ENCODE measurements around the gene SRGAP1.
"Not testable (repeated sequence)": the region's sequence is repeated elsewhere in the genome, so short reads cannot be mapped to it uniquely, and the experiment has no call there.

Gene SRGAP1

GRCh38 chr12:63865448-63865847 lies 20.9 kb downstream of the SRGAP1 start:
- no peak overlapping the region for H3K4me3 ChIP-seq (ENCODE audit: low read depth, low read length)

DNA sequence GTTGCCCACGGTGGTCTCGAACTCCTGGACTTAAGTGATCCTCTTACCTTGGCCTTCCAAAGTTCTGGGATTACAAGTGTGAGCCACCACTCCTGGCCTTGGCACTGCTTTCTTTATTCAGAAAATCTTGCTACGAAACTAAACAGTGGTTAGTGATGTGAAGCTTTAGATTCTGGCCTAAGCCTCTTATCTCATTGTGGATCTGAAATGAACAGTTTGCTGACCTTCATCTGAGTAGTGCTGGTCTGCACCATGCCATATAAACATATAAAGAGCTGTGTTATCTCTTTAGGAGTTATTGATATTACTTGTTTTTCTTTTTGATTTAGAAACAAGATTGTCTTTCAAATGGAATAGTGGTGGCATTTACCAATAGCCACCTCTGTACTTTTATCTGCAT lies 22.6 kb downstream of the SRGAP1 start:
- H3K4me3 ChIP-seq (ENCODE audit: low read depth, low read length) = no peak overlapping the region

- no peak overlapping the region for H3K4me3 ChIP-seq (ENCODE audit: low read depth, low read length)
These were observed 25.2 kb downstream of the SRGAP1 start for GRCh38 chr12:63869656-63870055.

GRCh38 chr12:63870838-63871237 lies 26.3 kb downstream of the SRGAP1 start:
- no peak overlapping the region for H3K4me3 ChIP-seq (ENCODE audit: low read depth, low read length)

DNA sequence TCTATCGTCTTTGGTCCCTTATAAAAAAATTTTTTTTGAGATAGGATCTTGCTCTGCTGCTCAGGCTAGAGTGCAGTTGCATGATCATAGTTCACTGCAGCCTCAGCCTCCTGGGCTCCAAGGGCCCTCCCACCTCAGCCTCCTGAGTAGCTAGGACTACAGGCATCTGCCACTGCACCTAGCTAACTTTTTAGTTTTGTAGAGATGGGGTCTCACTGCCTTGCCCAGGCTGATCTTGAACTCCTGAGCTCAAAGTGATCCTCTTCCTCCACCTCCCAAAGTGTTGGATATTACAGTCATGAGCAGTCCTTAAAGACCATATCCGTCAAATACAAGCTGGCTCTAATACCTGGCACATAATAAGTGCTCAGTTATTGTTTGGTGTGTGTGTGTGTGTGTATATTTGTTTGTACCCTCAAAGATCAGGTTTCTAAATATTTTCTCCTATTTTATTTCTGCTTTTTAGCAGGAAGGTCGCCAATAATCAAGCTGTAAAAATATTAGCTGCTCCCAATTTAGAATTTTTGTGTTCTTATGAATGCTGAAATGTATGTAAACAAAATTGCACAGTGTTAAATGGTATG lies 30.5 kb downstream of the SRGAP1 start:
- H3K4me3 ChIP-seq (ENCODE audit: low read depth, low read length) = no peak overlapping the region

GRCh38 chr12:63875703-63876102 lies 31.2 kb downstream of the SRGAP1 start:
- H3K4me3 ChIP-seq (ENCODE audit: low read depth, low read length) = no peak overlapping the region

DNA sequence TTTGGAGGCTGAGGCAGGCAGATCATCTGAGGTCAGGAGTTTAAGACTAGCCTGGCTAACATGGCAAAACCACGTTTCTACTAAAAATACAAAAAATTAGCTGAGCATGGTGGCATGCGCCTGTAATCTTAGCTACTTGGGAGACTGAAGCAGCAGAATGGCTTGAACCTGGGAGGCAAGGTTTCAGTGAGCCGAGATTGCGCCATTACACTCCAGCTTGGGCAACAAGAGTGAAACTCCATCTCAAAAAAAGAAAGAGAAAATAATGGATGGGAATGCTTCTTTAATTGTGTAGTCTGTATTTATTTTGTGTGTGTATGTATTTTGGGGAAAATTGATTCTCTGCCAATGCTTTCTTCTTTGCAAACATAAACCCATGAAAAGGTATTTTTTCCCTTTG lies 32.5 kb downstream of the SRGAP1 start:
- no peak overlapping the region for H3K4me3 ChIP-seq (ENCODE audit: low read depth, low read length)

- no peak overlapping the region for H3K4me3 ChIP-seq (ENCODE audit: low read depth, low read length)
These were observed 33.2 kb downstream of the SRGAP1 start for GRCh38 chr12:63877693-63878092.

DNA sequence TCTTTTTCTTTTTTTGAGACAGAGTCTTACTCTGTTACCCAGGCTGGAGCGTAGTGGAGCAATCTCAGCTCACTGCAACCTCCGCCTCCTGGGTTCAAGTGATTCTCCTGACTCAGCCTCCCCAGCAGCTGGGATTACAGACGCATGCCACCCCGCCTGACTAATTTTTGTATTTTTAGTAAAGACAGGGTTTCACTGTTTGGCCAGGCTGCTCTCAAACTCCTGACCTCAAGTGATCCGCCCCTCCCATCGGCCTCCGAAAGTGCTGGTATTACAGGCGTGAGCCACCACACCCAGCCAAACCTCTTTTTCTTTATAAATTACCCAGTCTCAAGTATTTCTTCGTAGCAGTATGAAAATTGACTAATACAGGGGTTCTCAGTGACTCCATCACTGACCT lies 35.7 kb downstream of the SRGAP1 start:
- H3K4me3 ChIP-seq (ENCODE audit: low read depth, low read length) = not testable (repeated sequence)

DNA sequence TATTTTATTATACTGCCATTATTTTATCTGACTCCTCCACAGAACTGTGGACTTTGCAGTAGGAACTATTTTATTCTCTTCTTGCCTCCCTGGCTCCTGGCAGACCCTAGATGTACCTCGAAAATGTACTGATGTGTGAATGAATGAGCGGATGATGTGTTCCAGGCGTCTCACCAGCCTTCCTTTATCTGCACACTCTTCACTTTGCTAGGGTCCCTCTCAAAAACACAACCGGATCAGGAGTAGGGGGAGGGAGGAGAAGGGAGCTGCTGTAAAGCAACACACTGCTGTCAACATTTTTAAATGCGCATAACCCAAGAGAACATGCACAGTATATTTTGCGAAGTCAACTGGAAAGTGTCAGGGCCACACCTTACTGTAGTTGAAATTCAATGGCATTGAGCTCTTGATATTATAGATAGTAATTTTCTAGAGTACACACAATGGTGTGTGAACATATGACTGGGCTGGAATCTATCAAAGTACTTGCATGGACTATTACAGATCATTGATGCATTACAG lies 36.3 kb downstream of the SRGAP1 start:
- no peak overlapping the region for H3K4me3 ChIP-seq (ENCODE audit: low read depth, low read length)

GRCh38 chr12:63882844-63883243 lies 38.3 kb downstream of the SRGAP1 start:
- H3K4me3 ChIP-seq (ENCODE audit: low read depth, low read length) = no peak overlapping the region

GRCh38 chr12:63885401-63885800 lies 40.9 kb downstream of the SRGAP1 start:
- no peak overlapping the region for H3K4me3 ChIP-seq (ENCODE audit: low read depth, low read length)

- H3K4me3 ChIP-seq (ENCODE audit: low read depth, low read length) = no peak overlapping the region
These were observed 44.6 kb downstream of the SRGAP1 start for GRCh38 chr12:63888908-63889635.

DNA sequence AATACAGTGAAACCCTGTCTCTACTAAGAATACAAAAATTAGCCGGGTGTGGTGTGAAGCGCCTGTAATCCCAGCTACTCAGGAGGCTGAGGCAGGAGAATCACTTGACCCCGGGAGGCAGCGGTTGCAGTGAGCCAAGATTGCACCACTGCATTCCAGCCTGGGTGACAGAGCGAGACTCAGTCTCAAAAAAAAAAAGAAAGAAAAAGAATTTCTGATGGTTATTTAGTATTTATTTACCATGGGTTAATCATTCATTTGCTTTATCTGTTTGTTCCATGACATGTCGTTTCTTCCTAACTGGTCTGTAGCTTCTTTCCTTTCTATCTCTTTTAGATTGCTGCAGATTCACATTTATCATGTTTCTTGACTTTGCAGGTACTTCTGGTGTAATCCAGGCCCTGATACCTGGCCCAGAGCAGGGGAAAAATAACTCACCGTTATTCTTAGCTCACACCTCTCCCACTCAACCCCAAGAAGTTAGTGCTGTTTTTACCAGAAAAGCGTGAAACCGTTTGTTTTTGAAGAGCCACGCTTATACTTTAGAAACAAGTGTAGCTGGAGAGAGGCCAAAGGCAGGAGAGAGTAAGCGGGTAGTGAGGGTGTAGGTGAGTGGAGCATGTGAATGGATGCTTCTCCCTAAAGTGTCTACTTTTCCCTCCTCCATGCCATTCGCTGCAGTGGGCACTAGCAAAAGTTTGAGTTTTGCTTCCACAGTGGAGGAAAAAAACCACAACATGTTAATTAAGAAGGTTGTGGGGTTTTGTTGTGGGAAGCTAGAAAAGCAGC lies 45.4 kb downstream of the SRGAP1 start:
- H3K4me3 ChIP-seq (ENCODE audit: low read depth, low read length) = no peak overlapping the region

GRCh38 chr12:63893170-63893569 lies 48.7 kb downstream of the SRGAP1 start:
- no peak overlapping the region for H3K4me3 ChIP-seq (ENCODE audit: low read depth, low read length)

DNA sequence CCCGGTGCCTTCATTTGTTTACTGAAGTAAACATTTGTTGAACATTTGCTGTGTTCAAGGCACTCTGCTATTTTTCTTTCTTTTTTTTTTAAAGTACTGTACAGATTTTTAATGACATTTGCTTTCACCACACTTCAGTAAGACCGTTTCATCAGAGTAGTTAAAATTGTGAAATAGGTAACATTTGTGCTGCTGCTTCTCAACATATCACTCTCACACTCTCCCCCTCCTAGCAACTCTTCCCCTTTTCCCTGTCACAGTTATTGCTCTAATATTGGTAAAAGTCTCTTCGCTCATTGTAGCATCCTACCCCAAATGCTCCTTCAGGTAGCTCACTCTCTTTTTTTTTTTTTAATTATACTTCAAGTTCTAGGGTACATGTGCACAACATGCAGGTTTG lies 49.6 kb downstream of the SRGAP1 start:
- H3K4me3 ChIP-seq (ENCODE audit: low read depth, low read length) = no peak overlapping the region

- H3K4me3 ChIP-seq (ENCODE audit: low read depth, low read length) = no peak overlapping the region
These were observed 51.3 kb downstream of the SRGAP1 start for GRCh38 chr12:63895841-63896240.

GRCh38 chr12:63897931-63898330 lies 53.4 kb downstream of the SRGAP1 start:
- H3K4me3 ChIP-seq (ENCODE audit: low read depth, low read length) = no peak overlapping the region

DNA sequence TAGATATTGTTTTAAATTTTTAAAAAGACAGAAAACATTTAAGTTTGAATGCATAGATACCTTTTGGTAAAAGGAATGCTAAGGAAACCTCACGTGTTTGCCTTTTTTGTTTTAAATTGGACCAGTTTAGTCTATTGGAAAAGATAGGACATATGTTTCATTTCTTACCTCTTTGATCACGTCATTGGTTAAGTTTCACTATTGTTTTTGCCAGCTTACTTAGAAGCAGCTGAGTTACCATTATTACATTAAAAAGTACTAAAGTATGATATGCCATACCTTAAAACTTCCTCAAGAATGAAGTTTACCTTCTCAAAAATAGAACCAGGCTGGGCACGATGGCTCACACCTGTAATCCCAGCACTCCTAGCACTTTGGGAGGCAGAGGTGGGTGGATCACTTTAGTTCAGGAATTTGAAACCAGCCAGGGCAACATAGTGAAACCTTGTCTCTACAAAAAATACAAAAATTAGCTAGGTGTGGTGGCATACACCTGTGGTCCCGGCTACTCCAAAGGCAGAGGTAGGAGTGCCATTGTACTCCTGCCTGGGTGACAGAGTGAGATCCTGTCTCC lies 54.4 kb downstream of the SRGAP1 start:
- H3K4me3 ChIP-seq (ENCODE audit: low read depth, low read length) = no peak overlapping the region

DNA sequence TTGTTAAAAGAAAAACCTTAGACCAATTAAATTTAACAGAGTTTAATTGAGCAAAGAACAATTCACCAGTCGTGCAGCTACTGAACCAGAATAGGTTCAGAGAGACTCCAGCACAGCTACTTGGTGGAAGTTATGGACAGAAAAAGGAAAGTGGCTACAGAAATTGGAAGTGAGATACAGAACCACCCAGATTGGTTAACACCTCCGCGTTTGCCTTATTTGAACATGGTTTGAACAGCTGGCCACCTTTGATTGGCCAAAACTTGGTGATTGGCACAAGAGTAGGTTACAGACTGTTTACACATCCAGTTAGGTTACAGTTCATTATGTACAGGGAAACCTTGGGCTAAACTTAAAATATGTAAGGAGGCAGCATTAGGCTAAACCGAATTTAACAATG lies 54.9 kb downstream of the SRGAP1 start:
- H3K4me3 ChIP-seq (ENCODE audit: low read depth, low read length) = no peak overlapping the region
